Measurements from ENCODE around the gene MRC1.

DNA sequence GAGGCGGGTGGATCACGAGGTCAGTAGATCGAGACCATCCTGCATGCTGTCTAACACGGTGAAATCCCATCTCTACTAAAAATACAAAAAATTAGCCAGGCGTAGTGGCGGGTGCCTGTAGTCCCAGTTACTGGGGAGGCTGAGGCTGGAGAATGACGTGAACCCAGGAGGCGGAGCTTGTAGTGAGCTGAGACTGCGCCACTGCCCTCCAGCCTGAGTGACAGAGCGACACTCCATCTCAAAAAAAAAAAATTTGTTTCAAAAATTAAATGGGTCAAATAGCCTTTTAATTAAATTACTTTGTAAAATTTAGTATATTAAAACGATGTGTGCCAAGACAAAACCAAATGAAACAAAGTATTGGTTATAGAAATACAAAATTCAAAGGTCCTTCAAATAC, 6.8 kb upstream of the MRC1 start:
- TF ChIP-seq FOXM1 (CRISPR knock-in tag; IDR thresholded peaks at IDR 0.05): no peak
- TF ChIP-seq SATB2 (CRISPR knock-in tag; IDR thresholded peaks at IDR 0.05): no peak
- TF ChIP-seq, protein P1, sequence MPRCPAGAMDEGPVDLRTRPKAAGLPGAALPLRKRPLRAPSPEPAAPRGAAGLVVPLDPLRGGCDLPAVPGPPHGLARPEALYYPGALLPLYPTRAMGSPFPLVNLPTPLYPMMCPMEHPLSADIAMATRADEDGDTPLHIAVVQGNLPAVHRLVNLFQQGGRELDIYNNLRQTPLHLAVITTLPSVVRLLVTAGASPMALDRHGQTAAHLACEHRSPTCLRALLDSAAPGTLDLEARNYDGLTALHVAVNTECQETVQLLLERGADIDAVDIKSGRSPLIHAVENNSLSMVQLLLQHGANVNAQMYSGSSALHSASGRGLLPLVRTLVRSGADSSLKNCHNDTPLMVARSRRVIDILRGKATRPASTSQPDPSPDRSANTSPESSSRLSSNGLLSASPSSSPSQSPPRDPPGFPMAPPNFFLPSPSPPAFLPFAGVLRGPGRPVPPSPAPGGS (CRISPR knock-in tag; IDR thresholded peaks at IDR 0.05): no peak
- TF ChIP-seq TARDBP (CRISPR knock-in tag; IDR thresholded peaks at IDR 0.05): no peak
- no peak for TF ChIP-seq RELA (CRISPR knock-in tag; IDR thresholded peaks at IDR 0.05)
- no peak for TF ChIP-seq PHB2 (IDR thresholded peaks at IDR 0.05; ENCODE audit: partially characterized antibody)
- no peak for TF ChIP-seq SNAI1 (CRISPR knock-in tag; IDR thresholded peaks at IDR 0.05; ENCODE audit: borderline replicate concordance)
- TF ChIP-seq, protein P2, sequence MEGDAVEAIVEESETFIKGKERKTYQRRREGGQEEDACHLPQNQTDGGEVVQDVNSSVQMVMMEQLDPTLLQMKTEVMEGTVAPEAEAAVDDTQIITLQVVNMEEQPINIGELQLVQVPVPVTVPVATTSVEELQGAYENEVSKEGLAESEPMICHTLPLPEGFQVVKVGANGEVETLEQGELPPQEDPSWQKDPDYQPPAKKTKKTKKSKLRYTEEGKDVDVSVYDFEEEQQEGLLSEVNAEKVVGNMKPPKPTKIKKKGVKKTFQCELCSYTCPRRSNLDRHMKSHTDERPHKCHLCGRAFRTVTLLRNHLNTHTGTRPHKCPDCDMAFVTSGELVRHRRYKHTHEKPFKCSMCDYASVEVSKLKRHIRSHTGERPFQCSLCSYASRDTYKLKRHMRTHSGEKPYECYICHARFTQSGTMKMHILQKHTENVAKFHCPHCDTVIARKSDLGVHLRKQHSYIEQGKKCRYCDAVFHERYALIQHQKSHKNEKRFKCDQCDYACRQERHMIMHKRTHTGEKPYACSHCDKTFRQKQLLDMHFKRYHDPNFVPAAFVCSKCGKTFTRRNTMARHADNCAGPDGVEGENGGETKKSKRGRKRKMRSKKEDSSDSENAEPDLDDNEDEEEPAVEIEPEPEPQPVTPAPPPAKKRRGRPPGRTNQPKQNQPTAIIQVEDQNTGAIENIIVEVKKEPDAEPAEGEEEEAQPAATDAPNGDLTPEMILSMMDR (CRISPR knock-in tag; IDR thresholded peaks at IDR 0.05): no peak

Data from HepG2 (cell line).